ENCODE results near the gene RASSF7.
A peak's percentile ranks its signal among the peaks of the same experiment; 100 is the strongest.

Gene RASSF7

DNA sequence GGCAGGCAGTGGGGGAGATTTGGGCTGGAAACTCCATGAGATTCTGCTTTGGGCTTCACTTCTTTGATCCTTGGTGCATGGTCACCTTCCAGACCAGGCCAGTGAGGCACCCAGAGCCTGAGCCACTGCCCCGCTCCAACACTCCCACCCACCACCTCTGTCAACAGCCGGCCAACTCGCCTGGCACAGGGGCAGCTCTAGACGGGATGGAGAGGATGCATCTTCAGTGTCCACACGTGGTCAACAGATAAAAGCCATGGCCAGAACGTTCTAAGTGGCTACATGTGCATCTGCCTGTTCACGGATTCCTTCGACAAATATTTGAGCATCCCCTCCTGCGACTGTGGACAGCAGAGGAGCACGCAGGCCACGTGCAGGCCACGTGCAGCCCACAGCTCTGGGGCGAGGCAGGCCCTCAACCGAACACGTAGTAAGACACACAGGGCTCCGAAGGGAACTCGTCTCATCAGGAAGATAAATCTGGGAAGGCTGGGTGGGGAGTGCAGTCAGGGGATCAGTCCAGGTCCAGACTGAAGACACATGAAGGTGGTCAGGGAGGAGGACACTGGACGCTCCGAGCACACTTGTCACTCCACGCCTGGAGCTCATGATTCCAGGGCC is 22.2 kb upstream of the RASSF7 start:
- DNase-seq (ENCODE audit: low spot score in 2 of 2) (peak in 1 of 2 donors; percentile 54), ATAC-seq (no peak)
- Mint-ChIP-seq H3K36me3 (peaks cover 6% of the 10 kb centered on the region), H3K9me3 (no peaks in the 10 kb centered on the region), H3K4me3 (peak overlapping the region; percentile 84), H3K4me1 (peaks cover 17% of the 10 kb centered on the region), H3K27ac (peak overlapping the region; percentile 73)

DNA sequence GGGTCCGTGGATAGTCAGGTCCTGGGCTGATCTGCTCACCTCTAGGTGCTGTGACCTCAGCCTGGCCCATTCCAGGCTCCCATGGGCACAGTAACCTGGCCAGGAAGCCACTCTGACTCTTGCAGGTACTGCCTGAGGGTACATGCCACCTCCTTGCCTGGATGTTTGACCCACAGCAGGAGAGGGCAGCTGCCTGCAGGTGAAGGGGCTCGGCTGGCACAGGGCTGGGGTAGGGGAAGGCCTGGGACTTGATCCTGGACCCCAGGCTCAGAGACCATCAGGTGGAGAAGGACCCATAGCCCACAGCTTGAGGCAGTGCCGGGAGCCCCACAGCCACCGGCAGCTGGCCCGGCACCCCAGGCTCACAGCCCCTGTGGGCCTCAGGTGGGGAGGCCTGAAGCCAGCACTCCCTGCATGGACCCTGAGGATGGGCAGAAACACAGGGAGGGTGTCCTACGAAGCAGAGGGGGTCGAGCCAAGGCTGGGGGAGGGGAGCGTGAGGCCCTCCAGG is 20.7 kb upstream of the RASSF7 start:
- Mint-ChIP-seq H3K4me3 (no peak overlapping the region), H3K9me3 (no peaks in the 10 kb centered on the region), H3K36me3 (peaks cover 6% of the 10 kb centered on the region), H3K4me1 (peaks cover 17% of the 10 kb centered on the region), H3K27ac (no peak overlapping the region)
- DNase-seq (ENCODE audit: low spot score in 2 of 2), result no peak
- no peak for ATAC-seq

DNA sequence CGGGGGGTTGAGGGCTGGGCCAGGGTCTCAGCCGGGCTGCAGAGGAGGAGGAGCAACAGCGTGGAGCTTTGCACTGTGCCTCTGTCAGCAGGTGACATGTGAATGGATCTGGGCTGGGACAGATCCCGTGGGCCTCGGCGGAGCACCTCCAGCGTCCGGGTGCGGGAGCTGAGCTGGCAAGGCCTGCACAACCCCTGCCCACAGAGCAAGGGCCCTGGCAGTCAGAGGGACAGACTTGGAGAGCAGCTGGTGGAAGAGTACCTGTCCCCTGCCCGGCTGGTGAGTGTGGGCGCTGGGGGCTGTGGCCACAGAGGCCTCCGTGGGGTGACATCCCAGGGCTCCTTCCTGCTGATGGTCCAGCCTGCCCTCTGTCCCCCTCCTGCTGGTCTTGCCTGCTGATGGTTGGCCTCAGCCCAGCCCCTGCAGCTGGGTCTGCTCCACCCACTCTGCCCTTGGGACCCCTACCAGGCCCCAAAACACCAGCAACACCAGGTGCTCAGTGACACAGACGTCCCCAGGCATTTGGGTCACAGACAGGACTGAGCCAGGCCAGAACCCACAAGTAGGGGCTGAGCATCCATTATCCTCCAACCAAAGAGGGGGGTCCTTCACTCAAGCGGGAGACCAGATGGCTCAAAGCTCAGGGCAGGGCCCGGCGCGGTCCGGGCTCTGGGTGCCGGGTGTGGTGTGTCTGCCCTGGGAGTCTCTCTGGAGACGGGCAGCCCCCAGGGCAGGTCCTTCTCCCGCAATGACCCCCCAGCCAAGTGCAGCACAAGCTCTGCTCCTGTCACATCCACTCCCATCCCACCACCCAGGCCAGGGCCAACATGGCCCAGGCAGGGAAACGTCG is 20.0 kb upstream of the RASSF7 start:
- Mint-ChIP-seq H3K4me3 (no peak overlapping the region), H3K4me1 (peaks cover 17% of the 10 kb centered on the region), H3K36me3 (peaks cover 6% of the 10 kb centered on the region), H3K9me3 (no peaks in the 10 kb centered on the region), H3K27ac (no peak overlapping the region)
- no peak for ATAC-seq
- DNase-seq (ENCODE audit: low spot score in 2 of 2), result no peak

DNA sequence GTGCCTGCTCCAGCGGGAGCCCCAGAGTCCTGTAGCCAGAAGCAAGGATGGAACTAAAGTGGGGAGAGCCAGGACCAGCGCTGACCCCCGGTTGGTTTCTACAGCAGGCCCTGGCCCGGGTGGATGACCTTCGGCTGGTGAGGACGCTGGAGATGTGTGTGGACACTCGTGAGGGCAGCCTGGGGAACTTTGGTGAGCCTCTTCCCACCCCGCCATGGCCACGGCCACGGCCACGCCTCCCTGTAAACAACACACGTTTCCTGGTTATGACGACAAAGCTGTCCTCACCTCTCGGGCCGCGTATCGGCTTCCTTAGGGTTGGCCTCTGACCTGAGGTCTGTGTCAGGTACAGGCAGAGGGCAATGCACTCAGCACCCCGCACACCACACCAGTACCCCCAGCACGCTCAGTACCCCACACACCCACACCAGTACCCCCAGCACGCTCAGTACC is 19.3 kb upstream of the RASSF7 start:
- Mint-ChIP-seq H3K36me3 (peaks cover 6% of the 10 kb centered on the region), H3K9me3 (no peaks in the 10 kb centered on the region), H3K27ac (no peak overlapping the region), H3K4me3 (no peak overlapping the region), H3K4me1 (peaks cover 11% of the 10 kb centered on the region)
- ATAC-seq (no peak), DNase-seq (ENCODE audit: low spot score in 2 of 2) (no peak)

DNA sequence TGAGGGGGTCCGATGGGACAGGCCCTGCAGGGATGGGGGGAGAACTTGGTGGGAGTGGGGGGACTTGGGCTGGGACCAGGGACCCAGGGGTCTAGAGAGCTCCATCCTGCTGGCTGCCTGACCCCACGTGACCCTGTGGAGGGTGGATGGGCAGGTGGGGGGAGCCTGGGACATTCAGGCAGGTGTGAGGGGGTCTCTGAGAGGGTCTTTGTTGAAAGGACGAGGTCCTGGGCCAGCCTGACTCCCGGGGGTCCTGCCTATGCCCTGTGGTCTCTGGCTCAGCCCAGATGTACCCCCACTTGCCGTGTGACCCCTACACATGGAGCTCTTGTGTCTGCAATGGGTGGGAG is 16.0 kb upstream of the RASSF7 start:
- H3K4me1 Mint-ChIP-seq, result no peaks in the 10 kb centered on the region
- H3K36me3 Mint-ChIP-seq, result peaks cover 6% of the 10 kb centered on the region
- no peak overlapping the region for H3K4me3 Mint-ChIP-seq

DNA sequence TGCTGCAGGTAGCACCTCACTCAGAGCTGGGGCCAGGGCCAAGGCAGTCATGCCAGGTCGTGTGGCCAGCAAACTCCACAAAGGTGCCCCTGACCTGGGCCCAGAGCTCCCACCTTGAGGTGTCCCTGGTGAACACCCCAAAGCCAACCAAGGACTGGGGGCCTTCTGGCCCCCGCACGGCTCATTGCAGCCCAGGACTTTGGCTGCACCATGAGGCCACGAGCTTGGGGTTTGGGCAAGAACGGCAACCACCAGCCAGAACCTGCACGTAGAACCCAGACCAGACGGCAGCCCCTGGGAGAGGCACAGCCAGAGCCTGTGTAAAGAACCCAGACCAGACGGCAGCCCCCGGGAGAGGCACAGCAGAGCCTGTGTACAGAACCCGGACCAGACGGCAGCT is 15.6 kb upstream of the RASSF7 start:
- Mint-ChIP-seq H3K36me3 (peaks cover 6% of the 10 kb centered on the region), H3K9me3 (no peaks in the 10 kb centered on the region), H3K27ac (no peak overlapping the region), H3K4me3 (no peak overlapping the region), H3K4me1 (no peaks in the 10 kb centered on the region)
- ATAC-seq (no peak), DNase-seq (ENCODE audit: low spot score in 2 of 2) (no peak)

More for the DNA sequence above, 16.0 kb upstream of the RASSF7 start:
- DNase-seq (ENCODE audit: low spot score in 2 of 2), result no peak
- Mint-ChIP-seq H3K9me3 (no peaks in the 10 kb centered on the region), H3K27ac (no peak overlapping the region)
- ATAC-seq, result no peak

DNA sequence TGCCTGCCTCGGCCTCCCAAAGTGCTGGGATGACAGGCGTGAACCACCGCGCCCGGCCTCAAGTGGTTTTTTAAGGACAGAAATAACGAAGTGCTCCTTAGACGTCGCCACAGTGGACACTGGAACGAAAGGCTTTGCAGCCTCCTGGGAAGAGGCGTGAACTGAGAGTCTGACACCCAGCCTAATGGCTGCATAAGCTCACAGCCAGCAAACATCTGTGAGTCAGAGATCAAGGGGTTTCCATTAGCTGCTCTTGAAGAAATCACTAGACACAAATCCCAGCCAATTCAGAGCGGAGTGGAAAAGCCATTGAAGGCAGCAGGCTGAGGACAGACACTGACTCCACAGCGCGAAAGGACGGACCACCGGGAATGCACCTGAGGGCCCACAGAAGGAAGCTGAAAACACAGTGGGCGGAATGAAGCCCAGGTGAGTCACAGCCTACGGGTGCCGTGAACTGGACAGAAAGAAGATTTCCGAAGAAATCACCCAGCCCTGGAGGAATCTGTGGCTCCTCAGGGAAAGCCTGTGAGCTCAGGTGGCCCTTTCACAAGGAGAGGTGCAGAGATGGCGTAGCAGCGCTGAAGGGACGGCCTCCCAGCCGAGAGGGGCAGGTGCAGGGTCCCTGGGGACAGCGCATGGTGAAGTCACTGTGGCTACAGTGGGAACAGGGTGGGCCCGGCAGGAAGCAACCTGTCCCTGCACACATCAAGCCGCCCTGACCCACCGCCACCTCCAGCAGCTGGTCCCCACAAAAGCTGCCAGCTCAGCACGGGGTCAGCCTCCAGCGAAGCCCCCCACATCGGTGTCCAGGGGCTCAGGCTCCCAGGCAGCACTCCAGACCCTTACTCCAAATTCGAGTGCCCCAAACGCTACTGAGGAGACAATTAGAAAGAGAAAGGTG is 11.8 kb upstream of the RASSF7 start:
- H3K27ac Mint-ChIP-seq, result no peak overlapping the region
- ATAC-seq (no peak), DNase-seq (ENCODE audit: low spot score in 2 of 2) (no peak)
- no peaks in the 10 kb centered on the region for H3K9me3 Mint-ChIP-seq
- H3K4me1 Mint-ChIP-seq, result no peaks in the 10 kb centered on the region
- no peaks in the 10 kb centered on the region for H3K36me3 Mint-ChIP-seq
- no peak overlapping the region for H3K4me3 Mint-ChIP-seq

DNA sequence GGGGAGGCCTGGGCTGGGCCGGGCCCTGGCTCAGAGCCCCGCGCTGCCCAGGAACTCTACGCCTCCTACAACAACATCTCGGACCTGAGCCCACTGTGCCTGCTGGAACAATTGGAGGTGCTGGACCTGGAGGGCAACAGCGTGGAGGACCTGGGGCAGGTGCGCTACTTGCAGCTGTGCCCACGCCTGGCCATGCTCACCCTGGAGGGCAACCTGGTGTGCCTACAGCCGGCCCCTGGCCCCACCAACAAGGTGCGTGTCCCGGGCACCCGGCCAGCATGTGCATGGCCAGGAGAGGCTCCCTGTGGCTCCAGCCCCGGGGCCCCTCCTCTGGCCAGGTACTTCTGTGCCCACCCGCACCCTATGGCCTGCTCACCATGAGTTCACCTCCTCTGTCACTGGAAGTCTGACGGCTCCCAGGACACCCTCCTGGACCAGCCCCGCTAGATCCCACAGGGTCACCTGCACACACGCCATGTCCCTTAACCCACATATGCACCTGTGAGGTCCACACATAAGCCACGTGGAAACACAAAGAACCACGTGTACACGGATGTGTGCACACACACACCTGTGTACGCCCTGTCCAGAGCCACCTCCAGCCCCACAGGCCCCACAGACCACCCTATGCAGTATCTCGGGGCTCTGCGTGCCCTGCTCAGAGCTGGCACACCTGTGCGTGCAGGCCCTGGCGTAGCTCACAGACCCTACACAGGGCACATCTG is 10.6 kb upstream of the RASSF7 start:
- Mint-ChIP-seq H3K4me1 (no peaks in the 10 kb centered on the region), H3K9me3 (no peaks in the 10 kb centered on the region), H3K4me3 (no peak overlapping the region), H3K36me3 (no peaks in the 10 kb centered on the region), H3K27ac (no peak overlapping the region)
- DNase-seq (ENCODE audit: low spot score in 2 of 2), result no peak
- no peak for ATAC-seq

DNA sequence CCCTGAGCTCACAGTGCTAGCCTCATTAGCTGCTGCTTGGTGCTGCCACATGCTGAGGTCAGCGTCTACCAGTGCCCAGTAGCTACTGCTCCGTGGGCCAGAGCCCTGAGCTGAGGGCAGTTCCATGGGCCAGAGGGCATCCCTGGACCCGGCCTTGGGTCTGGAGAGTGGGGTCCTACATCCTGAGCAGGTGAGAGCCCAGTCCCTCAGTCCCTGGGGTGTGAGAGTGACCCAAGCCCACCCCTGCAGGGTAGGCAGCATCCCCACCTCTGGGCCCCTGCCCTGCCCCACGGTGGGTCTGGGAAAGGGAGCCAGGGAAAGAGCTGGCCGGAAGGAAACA is 10.1 kb upstream of the RASSF7 start:
- H3K9me3 Mint-ChIP-seq, result no peaks in the 10 kb centered on the region
- H3K36me3 Mint-ChIP-seq, result no peaks in the 10 kb centered on the region
- DNase-seq (ENCODE audit: low spot score in 2 of 2) (no peak), ATAC-seq (no peak)
- H3K4me1 Mint-ChIP-seq, result no peaks in the 10 kb centered on the region
- no peak overlapping the region for H3K27ac Mint-ChIP-seq
- no peak overlapping the region for H3K4me3 Mint-ChIP-seq

DNA sequence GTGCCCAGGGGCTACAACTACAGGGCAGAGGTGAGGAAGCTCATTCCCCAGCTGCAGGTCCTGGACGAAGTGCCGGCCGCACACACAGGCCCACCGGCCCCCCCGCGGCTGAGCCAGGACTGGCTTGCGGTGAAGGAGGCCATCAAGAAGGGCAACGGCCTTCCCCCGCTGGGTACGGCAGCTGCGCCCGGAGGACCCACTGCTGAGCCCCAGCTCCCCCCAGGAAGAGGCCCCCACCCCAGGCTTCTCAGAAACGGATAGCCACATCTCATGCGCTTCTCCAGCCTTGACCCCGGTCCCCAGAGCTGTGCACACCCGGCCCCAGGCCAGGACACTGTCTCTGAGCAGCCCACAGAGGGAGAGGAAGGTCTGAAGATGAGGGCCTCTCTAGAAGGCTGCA is 9.6 kb upstream of the RASSF7 start:
- DNase-seq (ENCODE audit: low spot score in 2 of 2) (no peak), ATAC-seq (no peak)
- no peak overlapping the region for H3K27ac Mint-ChIP-seq
- no peaks in the 10 kb centered on the region for H3K9me3 Mint-ChIP-seq
- H3K4me3 Mint-ChIP-seq, result no peak overlapping the region
- H3K36me3 Mint-ChIP-seq, result no peaks in the 10 kb centered on the region
- no peaks in the 10 kb centered on the region for H3K4me1 Mint-ChIP-seq

DNA sequence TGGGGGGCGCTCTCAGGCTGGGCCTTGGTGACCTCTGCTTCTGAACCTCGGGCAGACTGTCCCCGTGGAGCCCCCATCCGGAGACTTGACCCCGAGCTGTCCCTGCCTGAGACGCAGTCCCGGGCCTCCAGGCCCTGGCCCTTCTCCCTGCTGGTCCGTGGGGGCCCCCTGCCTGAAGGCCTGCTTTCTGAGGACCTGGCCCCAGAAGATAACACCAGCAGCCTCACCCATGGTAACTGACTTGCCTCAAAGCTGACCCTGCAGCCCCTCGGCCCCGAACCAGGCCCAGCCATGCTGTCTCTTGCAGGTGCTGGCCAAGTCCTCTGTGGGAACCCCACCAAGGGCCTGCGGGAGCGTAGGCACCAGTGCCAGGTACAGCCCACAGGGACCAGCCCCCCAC is 9.2 kb upstream of the RASSF7 start:
- Mint-ChIP-seq H3K4me3 (no peak overlapping the region), H3K36me3 (no peaks in the 10 kb centered on the region), H3K4me1 (no peaks in the 10 kb centered on the region), H3K27ac (no peak overlapping the region), H3K9me3 (no peaks in the 10 kb centered on the region)
- ATAC-seq, result no peak
- DNase-seq (ENCODE audit: low spot score in 2 of 2), result no peak

DNA sequence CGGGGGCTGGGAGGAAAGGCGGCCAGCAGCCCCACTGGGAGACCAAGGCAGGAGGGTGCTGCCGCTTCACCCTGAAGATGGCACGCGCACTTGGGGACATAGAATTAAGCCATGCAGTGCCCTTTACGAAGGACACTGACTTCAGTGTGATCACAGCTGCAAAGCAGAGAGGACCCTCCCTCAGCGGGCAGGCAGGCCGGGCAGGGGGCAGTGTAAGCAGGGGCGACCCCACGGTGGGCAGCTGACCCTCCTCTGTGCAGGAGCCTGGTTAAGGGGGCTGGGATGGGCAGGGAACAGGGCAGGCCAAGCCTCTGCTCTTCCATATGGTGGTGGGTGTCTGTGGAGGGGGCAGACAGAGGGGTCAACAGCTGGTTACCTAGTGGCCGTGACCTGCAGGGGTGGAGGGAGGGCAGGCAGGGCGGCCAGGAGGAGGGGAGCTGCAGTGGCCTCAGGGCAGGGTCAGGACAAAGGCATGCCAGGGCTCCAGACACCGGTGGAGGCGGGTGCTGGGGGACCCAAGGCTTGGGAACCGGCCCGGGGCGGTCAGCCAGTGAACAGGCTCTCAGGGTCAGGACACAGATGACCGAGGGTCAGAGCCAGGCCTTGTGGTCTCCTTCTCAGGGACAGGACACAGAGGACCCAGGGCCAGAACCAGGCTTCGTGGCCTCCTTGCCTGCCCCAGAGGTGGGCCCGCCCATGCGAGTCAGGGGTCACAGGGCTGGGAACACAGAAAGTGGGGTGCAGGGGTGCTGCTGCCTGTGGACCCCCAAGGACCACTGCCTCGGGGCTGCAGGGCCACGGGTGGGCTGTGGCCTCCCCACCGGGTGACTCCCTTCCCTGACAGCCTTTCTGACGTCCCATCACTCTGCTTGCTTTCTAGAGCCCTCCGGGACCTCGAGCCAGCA is 7.4 kb upstream of the RASSF7 start:
- Mint-ChIP-seq H3K9me3 (no peaks in the 10 kb centered on the region), H3K4me3 (no peak overlapping the region), H3K4me1 (no peaks in the 10 kb centered on the region), H3K36me3 (no peaks in the 10 kb centered on the region), H3K27ac (no peak overlapping the region)
- no peak for ATAC-seq
- DNase-seq (ENCODE audit: low spot score in 2 of 2), result no peak

DNA sequence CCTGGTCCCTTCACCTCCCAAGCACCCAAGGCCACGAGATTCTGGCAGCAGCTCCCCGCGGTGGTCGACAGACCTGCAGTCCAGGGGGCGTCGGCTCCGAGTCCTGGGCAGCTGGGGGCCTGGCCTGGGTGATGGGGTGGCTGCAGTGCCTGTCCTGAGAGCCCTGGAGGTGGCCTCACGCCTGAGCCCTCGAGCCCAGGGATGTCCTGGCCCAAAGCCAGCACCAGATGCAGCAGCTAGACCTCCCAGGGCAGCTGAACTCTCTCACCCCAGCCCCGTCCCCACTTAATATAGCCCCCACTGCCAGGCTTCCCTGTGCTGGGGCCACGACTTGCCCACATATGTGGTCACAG is 6.8 kb upstream of the RASSF7 start:
- Mint-ChIP-seq H3K36me3 (no peaks in the 10 kb centered on the region), H3K4me1 (no peaks in the 10 kb centered on the region), H3K4me3 (peak overlapping the region; percentile 42), H3K9me3 (no peaks in the 10 kb centered on the region), H3K27ac (no peak overlapping the region)
- ATAC-seq (no peak), DNase-seq (ENCODE audit: low spot score in 2 of 2) (no peak)
